22Rv1 (cell line): ENCODE measurements around the gene ZBTB20.

ENCODE experiments used
- H3K27ac ChIP-seq: fragments of 450-650 bp; 2 replicates; pipeline ENCODE4 v1.5.1; 2017
- ZFX ChIP-seq: fragments of 450-650 bp; IDR thresholded peaks from 2 replicates; pipeline ENCODE4 v1.6.1; 2017; ENCODE audit warnings: antibody characterized with exemption, borderline replicate concordance
- TF ChIP-seq, protein P1 (sequence below): fragments of 450-650 bp; IDR thresholded peaks from 2 replicates; pipeline ENCODE4 v1.5.1; 2017; ENCODE audit warnings: mild to moderate bottlenecking

ZBTB20 gene

DNA sequence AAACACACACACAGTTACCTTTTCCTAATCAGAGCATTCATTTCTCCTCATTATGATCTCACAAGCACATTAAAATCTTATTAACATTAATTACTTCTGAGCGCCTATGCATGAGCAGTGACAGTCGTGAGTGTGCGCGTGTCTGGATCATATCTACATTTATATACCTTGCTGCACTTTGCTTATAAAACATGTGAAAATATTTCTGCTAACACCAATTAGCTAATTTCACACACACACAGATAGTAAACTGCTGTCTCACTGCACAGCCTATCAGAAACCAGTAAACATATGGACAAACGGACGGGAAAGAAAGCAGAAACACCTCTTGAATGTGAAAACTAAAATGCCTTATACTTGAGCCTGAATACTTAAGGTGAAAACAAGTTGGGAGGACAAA, 64.8 kb downstream of the ZBTB20 start:
- H3K27ac ChIP-seq, result no peak overlapping the region
- TF ChIP-seq, protein P1, sequence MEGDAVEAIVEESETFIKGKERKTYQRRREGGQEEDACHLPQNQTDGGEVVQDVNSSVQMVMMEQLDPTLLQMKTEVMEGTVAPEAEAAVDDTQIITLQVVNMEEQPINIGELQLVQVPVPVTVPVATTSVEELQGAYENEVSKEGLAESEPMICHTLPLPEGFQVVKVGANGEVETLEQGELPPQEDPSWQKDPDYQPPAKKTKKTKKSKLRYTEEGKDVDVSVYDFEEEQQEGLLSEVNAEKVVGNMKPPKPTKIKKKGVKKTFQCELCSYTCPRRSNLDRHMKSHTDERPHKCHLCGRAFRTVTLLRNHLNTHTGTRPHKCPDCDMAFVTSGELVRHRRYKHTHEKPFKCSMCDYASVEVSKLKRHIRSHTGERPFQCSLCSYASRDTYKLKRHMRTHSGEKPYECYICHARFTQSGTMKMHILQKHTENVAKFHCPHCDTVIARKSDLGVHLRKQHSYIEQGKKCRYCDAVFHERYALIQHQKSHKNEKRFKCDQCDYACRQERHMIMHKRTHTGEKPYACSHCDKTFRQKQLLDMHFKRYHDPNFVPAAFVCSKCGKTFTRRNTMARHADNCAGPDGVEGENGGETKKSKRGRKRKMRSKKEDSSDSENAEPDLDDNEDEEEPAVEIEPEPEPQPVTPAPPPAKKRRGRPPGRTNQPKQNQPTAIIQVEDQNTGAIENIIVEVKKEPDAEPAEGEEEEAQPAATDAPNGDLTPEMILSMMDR, result no peak
- TF ChIP-seq ZFX, result no peak

DNA sequence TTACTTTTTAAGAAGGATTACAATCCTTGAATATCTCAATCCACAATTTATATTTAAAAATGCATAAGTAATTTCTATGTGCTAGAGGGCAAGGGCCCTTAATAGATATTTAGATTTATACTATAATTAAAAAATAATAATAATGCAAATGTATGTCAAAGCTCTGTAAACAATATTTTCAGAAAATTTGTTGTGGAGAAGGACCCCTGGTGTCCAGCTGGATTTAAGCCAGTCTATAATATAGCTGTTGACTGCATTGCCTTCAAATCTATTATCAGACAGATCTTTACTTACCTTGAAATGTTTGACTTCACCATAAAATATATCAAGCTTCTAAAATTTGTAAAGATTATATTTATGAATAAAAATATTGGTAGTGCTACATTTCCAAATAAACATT, 65.6 kb downstream of the ZBTB20 start:
- H3K27ac ChIP-seq, result no peak overlapping the region
- TF ChIP-seq, protein P1, result no peak
- no peak for TF ChIP-seq ZFX

DNA sequence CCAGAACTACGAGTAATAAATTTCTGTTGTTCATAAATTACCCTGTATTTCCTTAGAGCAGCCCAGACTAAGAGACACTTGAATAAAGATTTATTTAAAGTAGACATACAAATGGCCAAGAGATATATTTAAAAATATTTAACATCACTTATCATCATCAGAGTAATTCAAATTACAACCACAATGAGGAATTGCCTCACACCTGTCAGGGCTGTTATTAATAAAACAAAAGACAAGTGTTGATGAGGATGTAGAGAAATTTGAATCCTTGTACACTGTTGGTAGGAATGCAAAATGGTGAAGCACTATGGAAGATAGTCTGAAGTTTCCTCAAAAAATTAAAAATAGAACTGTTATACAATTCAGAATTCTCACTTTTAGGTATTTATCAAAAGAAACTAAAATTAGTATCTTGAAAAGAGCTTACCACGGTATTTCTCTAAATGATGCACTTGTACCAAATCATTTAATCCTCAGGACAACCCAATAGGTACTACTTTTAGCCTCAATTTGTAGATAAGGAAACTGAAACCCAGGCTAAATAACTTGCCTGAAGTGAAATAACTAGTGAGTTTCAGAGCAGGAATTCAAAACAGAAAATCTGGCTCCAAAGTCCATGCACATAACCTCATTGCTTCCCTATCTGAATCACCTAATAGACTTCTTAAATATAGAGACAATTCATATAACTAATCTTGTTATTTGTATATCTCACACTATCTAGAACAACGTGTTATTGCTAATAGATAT, 69.4 kb downstream of the ZBTB20 start:
- H3K27ac ChIP-seq, result no peak overlapping the region
- no peak for TF ChIP-seq ZFX
- TF ChIP-seq, protein P1, result no peak

DNA sequence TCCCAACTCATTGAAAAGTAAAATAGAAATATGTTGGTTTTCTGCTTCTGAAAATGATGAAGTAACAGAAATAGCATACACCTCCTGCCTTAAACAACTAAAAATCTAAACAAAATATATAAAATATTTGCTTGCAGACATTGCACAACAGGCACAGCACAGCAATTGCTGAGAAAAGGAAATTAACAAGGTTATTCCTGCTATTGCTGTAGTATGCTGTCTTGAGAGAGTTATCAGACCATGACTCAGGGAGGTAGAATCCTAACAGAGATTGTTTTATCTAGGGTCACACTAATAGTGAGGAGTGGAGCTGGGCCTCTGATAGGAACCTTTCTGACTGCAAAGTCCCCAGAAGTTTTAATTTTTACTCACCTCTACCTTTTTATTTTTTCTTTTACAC, 72.6 kb downstream of the ZBTB20 start:
- TF ChIP-seq, protein P1, result no peak
- TF ChIP-seq ZFX, result no peak
- H3K27ac ChIP-seq, result no peak overlapping the region

DNA sequence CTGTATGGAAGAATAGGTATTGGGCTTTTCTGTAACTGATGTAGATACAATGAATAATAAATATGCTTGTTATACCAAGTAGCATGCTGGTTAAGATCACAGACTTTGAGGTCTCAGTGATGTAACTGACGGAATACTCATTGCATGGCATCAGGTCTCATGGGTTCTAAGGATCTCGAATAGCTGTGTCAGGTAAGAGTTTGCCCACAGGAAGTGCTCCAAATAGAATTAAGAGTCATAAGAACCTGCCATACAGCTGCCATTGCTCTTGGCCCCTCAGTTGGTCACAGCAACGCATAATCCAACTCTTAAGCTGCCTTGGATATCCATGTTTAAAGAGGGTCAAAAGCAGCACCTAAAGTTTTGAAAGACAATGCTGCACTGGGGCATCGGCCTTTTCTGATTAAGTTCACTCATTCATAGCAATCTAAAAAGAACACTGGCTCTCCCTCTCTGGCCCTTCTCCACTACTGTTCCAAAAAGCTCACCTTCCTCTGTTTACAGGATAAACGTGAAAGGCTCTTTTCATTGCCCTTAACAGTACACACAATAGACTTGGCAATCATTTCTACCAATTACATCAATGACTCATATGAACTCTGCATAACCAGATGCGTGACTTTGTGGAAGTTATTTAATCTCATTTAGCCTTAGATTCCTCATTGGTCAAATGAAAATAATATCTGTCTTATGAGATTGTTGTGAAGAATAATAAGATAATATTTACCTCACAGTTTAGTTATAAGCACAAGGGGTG, 74.6 kb downstream of the ZBTB20 start:
- no peak overlapping the region for H3K27ac ChIP-seq

DNA sequence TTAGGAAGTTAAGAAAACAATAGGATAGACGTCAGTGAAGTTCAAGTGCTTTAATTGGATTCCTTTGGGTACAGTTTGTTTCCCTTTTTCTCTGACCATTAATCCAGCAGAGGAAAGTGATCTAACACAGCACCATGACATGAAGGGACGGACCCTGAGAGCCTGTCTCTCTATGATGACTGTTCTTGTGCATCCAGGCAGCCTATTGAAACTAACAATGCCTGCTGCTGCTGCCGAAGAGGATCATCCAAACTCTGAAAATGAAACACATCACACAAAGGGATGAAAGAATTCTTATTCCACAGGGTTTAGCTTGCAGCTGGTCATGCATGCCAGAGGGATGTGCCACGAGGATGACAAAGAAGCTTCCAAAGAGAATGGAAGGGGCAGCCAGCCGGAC, 75.5 kb downstream of the ZBTB20 start:
- TF ChIP-seq, protein P1, result no peak
- TF ChIP-seq ZFX, result no peak
- no peak overlapping the region for H3K27ac ChIP-seq

More for the DNA sequence above, 74.6 kb downstream of the ZBTB20 start:
- TF ChIP-seq ZFX, result no peak
- TF ChIP-seq, protein P1, result no peak

DNA sequence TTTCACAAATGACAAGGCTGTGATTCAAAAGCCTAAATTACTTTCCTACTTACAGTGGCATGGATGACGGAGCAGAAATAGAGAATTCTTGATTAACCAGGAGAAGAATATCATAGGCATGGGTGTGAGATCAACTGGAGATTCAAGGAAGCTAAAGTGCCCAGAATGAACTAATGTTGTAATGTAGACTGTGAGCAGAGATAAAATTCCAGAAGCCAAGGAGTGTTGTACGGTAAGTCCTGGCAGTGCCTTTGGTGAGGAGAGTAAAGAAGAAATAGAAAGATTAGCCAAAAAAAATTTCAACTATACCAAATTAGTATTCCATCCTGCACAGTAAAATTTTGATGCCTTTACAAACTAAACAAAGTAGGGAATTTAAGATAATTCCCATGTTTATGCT, 75.9 kb downstream of the ZBTB20 start:
- H3K27ac ChIP-seq, result no peak overlapping the region
- TF ChIP-seq ZFX, result no peak
- TF ChIP-seq, protein P1, result no peak
